NB4 (cell line): ENCODE measurements around the gene SSH2.

Experiments
- MYC ChIP-seq: IDR thresholded peaks from 2 replicates; pipeline ENCODE4 v1.6.1; 2011; ENCODE audit warnings: low read depth, low read length
- POLR2A ChIP-seq: IDR thresholded peaks from 2 replicates; pipeline ENCODE4 v1.6.1; 2011; ENCODE audit warnings: mild to moderate bottlenecking; ENCODE audit not compliant: insufficient read length; ENCODE audit errors: extremely low read depth
- TF ChIP-seq, protein P1 (sequence below): IDR thresholded peaks from one replicate; pipeline ENCODE4 v1.5.1; 2012; ENCODE audit warnings: low read depth, low read length
- TF ChIP-seq, protein P2 (sequence below): IDR thresholded peaks from 2 replicates; pipeline ENCODE4 v1.6.1; 2011; ENCODE audit warnings: low read depth, low read length

DNA sequence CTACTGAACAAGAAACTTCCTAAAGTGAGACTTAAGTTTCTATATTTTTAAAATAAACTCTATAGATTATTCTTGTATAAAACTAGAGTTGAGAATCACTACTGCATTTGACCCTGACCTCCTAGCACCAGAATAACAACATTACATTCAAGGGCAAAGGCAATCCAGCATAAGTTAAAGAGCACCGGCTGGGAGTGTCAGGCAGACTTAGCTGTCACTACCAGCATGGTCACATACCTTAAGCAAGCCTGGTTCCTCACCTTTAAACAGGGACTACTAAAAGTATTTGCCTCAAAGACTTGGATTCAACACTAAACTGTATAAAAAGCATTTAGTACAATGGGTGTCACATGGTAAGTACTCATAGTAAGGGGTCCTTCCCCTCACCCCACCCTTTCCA, 90.4 kb downstream of the SSH2 start:
- TF ChIP-seq, protein P1, sequence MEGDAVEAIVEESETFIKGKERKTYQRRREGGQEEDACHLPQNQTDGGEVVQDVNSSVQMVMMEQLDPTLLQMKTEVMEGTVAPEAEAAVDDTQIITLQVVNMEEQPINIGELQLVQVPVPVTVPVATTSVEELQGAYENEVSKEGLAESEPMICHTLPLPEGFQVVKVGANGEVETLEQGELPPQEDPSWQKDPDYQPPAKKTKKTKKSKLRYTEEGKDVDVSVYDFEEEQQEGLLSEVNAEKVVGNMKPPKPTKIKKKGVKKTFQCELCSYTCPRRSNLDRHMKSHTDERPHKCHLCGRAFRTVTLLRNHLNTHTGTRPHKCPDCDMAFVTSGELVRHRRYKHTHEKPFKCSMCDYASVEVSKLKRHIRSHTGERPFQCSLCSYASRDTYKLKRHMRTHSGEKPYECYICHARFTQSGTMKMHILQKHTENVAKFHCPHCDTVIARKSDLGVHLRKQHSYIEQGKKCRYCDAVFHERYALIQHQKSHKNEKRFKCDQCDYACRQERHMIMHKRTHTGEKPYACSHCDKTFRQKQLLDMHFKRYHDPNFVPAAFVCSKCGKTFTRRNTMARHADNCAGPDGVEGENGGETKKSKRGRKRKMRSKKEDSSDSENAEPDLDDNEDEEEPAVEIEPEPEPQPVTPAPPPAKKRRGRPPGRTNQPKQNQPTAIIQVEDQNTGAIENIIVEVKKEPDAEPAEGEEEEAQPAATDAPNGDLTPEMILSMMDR, result no peak
- TF ChIP-seq, protein P2, sequence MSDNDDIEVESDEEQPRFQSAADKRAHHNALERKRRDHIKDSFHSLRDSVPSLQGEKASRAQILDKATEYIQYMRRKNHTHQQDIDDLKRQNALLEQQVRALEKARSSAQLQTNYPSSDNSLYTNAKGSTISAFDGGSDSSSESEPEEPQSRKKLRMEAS, result no peak
- TF ChIP-seq POLR2A, result no peak
- no peak for TF ChIP-seq MYC
